Left hindlimb (tissue), 1 donor: ENCODE data around the gene RASSF6.
A peak's percentile ranks its signal among the peaks of the same experiment; 100 is the strongest.
"Not testable (repeated sequence)": the region's sequence is repeated elsewhere in the genome, so short reads cannot be mapped to it uniquely, and the experiment has no call there.

Source experiments
- DNase-seq: peaks from one replicate; pipeline ENCODE4 v3.0.0-alpha.2; 2018

RASSF6 gene

GRCh38 chr4:73609706-73610105, 10.5 kb downstream of the RASSF6 start:
- no peak for DNase-seq

GRCh38 chr4:73608689-73609594, 11.3 kb downstream of the RASSF6 start:
- no peak for DNase-seq

GRCh38 chr4:73607375-73608033, 12.7 kb downstream of the RASSF6 start:
- DNase-seq: no peak

- no peak for DNase-seq
These were observed 13.7 kb downstream of the RASSF6 start for GRCh38 chr4:73606465-73606974.

- no peak for DNase-seq
These were observed 16.2 kb downstream of the RASSF6 start for GRCh38 chr4:73603854-73604584.

- peak; percentile 28 for DNase-seq
These were observed 16.9 kb downstream of the RASSF6 start for GRCh38 chr4:73603271-73603710.

- no peak for DNase-seq
These were observed 19.3 kb downstream of the RASSF6 start for GRCh38 chr4:73600954-73601353.

GRCh38 chr4:73599182-73599581, 21.1 kb downstream of the RASSF6 start:
- DNase-seq: no peak

GRCh38 chr4:73597594-73597993, 22.6 kb downstream of the RASSF6 start:
- no peak for DNase-seq

GRCh38 chr4:73597183-73597582, 23.1 kb downstream of the RASSF6 start:
- not testable (repeated sequence) for DNase-seq

- no peak for DNase-seq
These were observed 24.2 kb downstream of the RASSF6 start for GRCh38 chr4:73596001-73596400.

- no peak for DNase-seq
These were observed 26.5 kb downstream of the RASSF6 start for GRCh38 chr4:73593631-73594241.

GRCh38 chr4:73589887-73590801, 30.1 kb downstream of the RASSF6 start:
- no peak for DNase-seq

GRCh38 chr4:73589261-73589847, 30.9 kb downstream of the RASSF6 start:
- no peak for DNase-seq

GRCh38 chr4:73588613-73589012, 31.6 kb downstream of the RASSF6 start:
- no peak for DNase-seq

- DNase-seq: no peak
These were observed 33.6 kb downstream of the RASSF6 start for GRCh38 chr4:73586666-73587065.

- DNase-seq: no peak
These were observed 34.2 kb downstream of the RASSF6 start for GRCh38 chr4:73586040-73586439.

GRCh38 chr4:73585345-73585744, 34.9 kb downstream of the RASSF6 start:
- no peak for DNase-seq

- DNase-seq: no peak
These were observed 36.6 kb downstream of the RASSF6 start for GRCh38 chr4:73583666-73584065.

GRCh38 chr4:73577371-73577770, 42.9 kb downstream of the RASSF6 start:
- DNase-seq: no peak

GRCh38 chr4:73576381-73576780, 43.9 kb downstream of the RASSF6 start:
- DNase-seq: no peak
